HG03066 (cell line): ENCODE data around the gene EPYC.

Source experiments
- ATAC-seq: cut with Tn5 transposase; IDR thresholded peaks from one replicate; pipeline ENCODE4 v1.9.1; 2021; ENCODE audit warnings: low read depth; ENCODE audit not compliant: unreplicated experiment

The EPYC gene

GRCh38 chr12:90959538-90960139 lies 45.1 kb downstream of the EPYC start:
- ATAC-seq, result peak; percentile 87

GRCh38 chr12:90959032-90959431 lies 45.7 kb downstream of the EPYC start:
- no peak for ATAC-seq

- no peak for ATAC-seq
Measured at GRCh38 chr12:90958347-90958746, 46.4 kb downstream of the EPYC start.

- ATAC-seq, result no peak
Measured at GRCh38 chr12:90954921-90955320, 49.9 kb downstream of the EPYC start, which contains the start of gene CCER1. Gene CCER1, minus strand, starts transcription at chr12:90955176. Its CDS starts 434 bp downstream, at chr12:90954742.

GRCh38 chr12:90954428-90954827 lies 50.3 kb downstream of the EPYC start:
- ATAC-seq, result no peak

- ATAC-seq, result no peak
Measured at GRCh38 chr12:90953956-90954421, 50.8 kb downstream of the EPYC start.

GRCh38 chr12:90951432-90952105 lies 53.2 kb downstream of the EPYC start:
- ATAC-seq, result no peak

- no peak for ATAC-seq
Measured at GRCh38 chr12:90947869-90948268, 56.9 kb downstream of the EPYC start.

- ATAC-seq, result peak; percentile 76
Measured at GRCh38 chr12:90945070-90945649, 59.6 kb downstream of the EPYC start.

- no peak for ATAC-seq
Measured at GRCh38 chr12:90943255-90943654, 61.5 kb downstream of the EPYC start.

- ATAC-seq, result peak; percentile 60
Measured at GRCh38 chr12:90940872-90941499, 63.8 kb downstream of the EPYC start.

- ATAC-seq, result no peak
Measured at GRCh38 chr12:90939382-90939781, 65.4 kb downstream of the EPYC start.

- ATAC-seq, result no peak
Measured at GRCh38 chr12:90938451-90938850, 66.3 kb downstream of the EPYC start.

GRCh38 chr12:90937651-90938050 lies 67.1 kb downstream of the EPYC start:
- no peak for ATAC-seq

- no peak for ATAC-seq
Measured at GRCh38 chr12:90936230-90937005, 68.4 kb downstream of the EPYC start.

- ATAC-seq, result no peak
Measured at GRCh38 chr12:90925562-90925961, 79.2 kb downstream of the EPYC start.

- no peak for ATAC-seq
Measured at GRCh38 chr12:90924406-90924805, 80.4 kb downstream of the EPYC start.

- no peak for ATAC-seq
Measured at GRCh38 chr12:90922145-90922627, 82.6 kb downstream of the EPYC start.

GRCh38 chr12:90921536-90921935 lies 83.2 kb downstream of the EPYC start:
- ATAC-seq, result no peak

GRCh38 chr12:90920222-90920621 lies 84.5 kb downstream of the EPYC start:
- ATAC-seq, result no peak
